Gastrocnemius medialis (tissue), 4 donors: Measurements from ENCODE around the gene SLC6A6.

ENCODE experiments used
- CTCF ChIP-seq, 5 experiments: fragments of 450-650 bp in 3 of 5; fragments of 200-600 bp in 2 of 5; sonication (generic) in 2 of 5; IDR thresholded peaks in 4 of 5; conservative IDR thresholded peaks in 1 of 5; 1 replicate in 4 of 5; 2 replicates in 1 of 5; pipeline ENCODE4 v1.5.1; 2016 to 2019; ENCODE audit warnings: antibody characterized with exemption in 5 of 5, mild to moderate bottlenecking in 3 of 5, moderate library complexity in 3 of 5
- POLR2A ChIP-seq, 2 donors: fragments of 450-650 bp; IDR thresholded peaks; one replicate each; pipeline ENCODE4 v1.6.1; 2017; ENCODE audit warnings: antibody characterized with exemption in 2 of 2, mild to moderate bottlenecking in 2 of 2, moderate library complexity in 2 of 2

- no peak for TF ChIP-seq CTCF (IDR thresholded peaks at IDR 0.05 in 4 of 5, conservative IDR thresholded peaks at IDR 0.05 in 1 of 5)
- no peak for TF ChIP-seq POLR2A (IDR thresholded peaks at IDR 0.05)
These were observed 21.6 kb downstream of the SLC6A6 start for GRCh38 chr3:14423963-14424362.
